SK-N-SH treated with all-trans-retinoic acid at 6 μM for 48 hours (cell line): ENCODE measurements around the gene CDHR5.

Experiments
- ATAC-seq: fragments of 200-7000 bp; cut with Tn5 transposase; 3 replicates; pipeline ENCODE4 v1.9.1; 2020; ENCODE audit warnings: mild to moderate bottlenecking, moderate library complexity
- ARNTL ChIP-seq: fragments of 450-650 bp; formaldehyde crosslinking; IDR thresholded peaks from 2 replicates; pipeline ENCODE4 v1.5.0; 2020; ENCODE audit warnings: low read depth, mild to moderate bottlenecking, moderate library complexity, borderline replicate concordance
- BACH2 ChIP-seq: fragments of 250-450 bp; sonication (Bioruptor Pico); IDR thresholded peaks from 2 replicates; pipeline ENCODE4 v1.9.0; 2021; ENCODE audit warnings: mild to moderate bottlenecking, borderline replicate concordance
- CSDC2 ChIP-seq: fragments of 250-450 bp; sonication (Bioruptor Pico); IDR thresholded peaks from 2 replicates; pipeline ENCODE4 v1.5.0; 2020; ENCODE audit warnings: mild to moderate bottlenecking, moderate library complexity
- ESRRG ChIP-seq: fragments of 250-450 bp; sonication (Bioruptor Pico); IDR thresholded peaks from 2 replicates; pipeline ENCODE4 v1.6.1; 2021; ENCODE audit warnings: mild to moderate bottlenecking
- GLIS3 ChIP-seq: fragments of 250-450 bp; sonication (Bioruptor Pico); IDR thresholded peaks from 2 replicates; pipeline ENCODE4 v1.5.0; 2020; ENCODE audit warnings: mild to moderate bottlenecking, moderate library complexity
- ISL1 ChIP-seq: fragments of 250-450 bp; sonication (Bioruptor Pico); IDR thresholded peaks from 2 replicates; pipeline ENCODE4 v2.1.2; 2022; ENCODE audit warnings: mild to moderate bottlenecking, moderate library complexity
- OSR1 ChIP-seq: fragments of 250-450 bp; sonication (Bioruptor Pico); IDR thresholded peaks from 2 replicates; pipeline ENCODE4 v1.8.0; 2022; ENCODE audit warnings: moderate library complexity, mild to moderate bottlenecking, inconsistent platforms
- PPARA ChIP-seq: fragments of 250-450 bp; sonication (Bioruptor Pico); IDR thresholded peaks from 2 replicates; pipeline ENCODE4 v1.5.0; 2020; ENCODE audit warnings: mild to moderate bottlenecking, borderline replicate concordance
- RARB ChIP-seq: fragments of 250-450 bp; sonication (Bioruptor Pico); IDR thresholded peaks from 2 replicates; pipeline ENCODE4 v1.8.0; 2021; ENCODE audit warnings: mild to moderate bottlenecking, moderate library complexity
- TCF4 ChIP-seq: fragments of 250-450 bp; sonication (Bioruptor Pico); IDR thresholded peaks from 2 replicates; pipeline ENCODE4 v1.8.0; 2021; ENCODE audit warnings: mild to moderate bottlenecking, moderate library complexity, borderline replicate concordance
- TOX ChIP-seq: fragments of 250-450 bp; sonication (Bioruptor Pico); IDR thresholded peaks from 2 replicates; pipeline ENCODE4 v1.8.0; 2021; ENCODE audit warnings: mild to moderate bottlenecking, moderate library complexity, borderline replicate concordance
- ZC3H10 ChIP-seq: fragments of 250-450 bp; sonication (Bioruptor Pico); IDR thresholded peaks from 2 replicates; pipeline ENCODE4 v1.5.1; 2021; ENCODE audit warnings: mild to moderate bottlenecking, moderate library complexity
- ZFP3 ChIP-seq: fragments of 250-450 bp; sonication (Bioruptor Pico); IDR thresholded peaks from 2 replicates; pipeline ENCODE4 v1.5.0; 2020; ENCODE audit warnings: mild to moderate bottlenecking, moderate library complexity
- ZFP30 ChIP-seq: fragments of 450-650 bp; formaldehyde crosslinking; IDR thresholded peaks from 2 replicates; pipeline ENCODE4 v1.5.0; 2022; ENCODE audit warnings: mild to moderate bottlenecking, moderate library complexity
- ZNF70 ChIP-seq: fragments of 450-650 bp; formaldehyde crosslinking; IDR thresholded peaks from 2 replicates; pipeline ENCODE4 v1.5.0; 2020; ENCODE audit warnings: mild to moderate bottlenecking, moderate library complexity
- ZNF8 ChIP-seq: fragments of 450-650 bp; formaldehyde crosslinking; IDR thresholded peaks from 2 replicates; pipeline ENCODE4 v1.5.0; 2020; ENCODE audit warnings: mild to moderate bottlenecking, moderate library complexity
- TF ChIP-seq, protein P1 (sequence below): fragments of 250-450 bp; sonication (Bioruptor Pico); IDR thresholded peaks from 2 replicates; pipeline ENCODE4 v1.5.1; 2020; ENCODE audit warnings: low read depth, mild to moderate bottlenecking, moderate library complexity
- TF ChIP-seq, protein P2 (sequence below): fragments of 250-450 bp; sonication (Bioruptor Pico); IDR thresholded peaks from 2 replicates; pipeline ENCODE4 v1.5.0; 2020; ENCODE audit warnings: mild to moderate bottlenecking, moderate library complexity
- TF ChIP-seq, protein P3 (sequence below): fragments of 250-450 bp; sonication (Bioruptor Pico); IDR thresholded peaks from 2 replicates; pipeline ENCODE4 v1.5.1; 2021; ENCODE audit warnings: mild to moderate bottlenecking, moderate library complexity
- TF ChIP-seq, protein P4 (sequence below): fragments of 250-450 bp; sonication (Bioruptor Pico); IDR thresholded peaks from 2 replicates; pipeline ENCODE4 v1.8.0; 2021; ENCODE audit warnings: low read depth, mild to moderate bottlenecking, moderate library complexity, borderline replicate concordance
- TF ChIP-seq, protein P5 (sequence below): fragments of 250-450 bp; sonication (Bioruptor Pico); IDR thresholded peaks from 2 replicates; pipeline ENCODE4 v1.8.0; 2020; ENCODE audit warnings: mild to moderate bottlenecking, moderate library complexity, borderline replicate concordance

Gene CDHR5

DNA sequence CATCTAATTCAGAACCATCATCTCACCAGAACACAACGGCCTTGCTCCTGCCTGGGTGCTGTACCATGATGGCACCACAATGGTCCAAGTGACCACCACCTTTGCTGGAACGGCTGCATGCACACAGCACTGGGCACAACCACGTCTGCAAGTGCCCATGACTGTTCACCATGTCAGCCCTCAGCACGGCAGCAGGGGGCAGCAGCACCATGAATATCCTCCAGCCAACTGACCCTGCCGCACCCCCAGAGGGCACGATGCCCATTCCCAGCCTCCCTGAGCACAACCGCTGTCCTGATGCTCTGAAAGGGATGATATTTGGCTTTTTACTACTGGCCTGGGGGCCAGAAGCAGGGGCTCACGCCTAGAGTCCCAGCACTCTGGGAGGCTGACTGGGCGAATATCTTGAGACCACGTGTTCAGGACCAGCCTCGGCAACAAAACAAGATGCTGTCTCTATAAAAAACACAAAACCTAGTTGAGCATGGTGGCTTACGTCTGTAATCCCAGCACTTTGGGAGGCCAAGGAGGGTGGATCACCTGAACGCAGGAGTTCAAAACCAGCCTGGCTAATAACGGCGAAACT, 38.0 kb upstream of the CDHR5 start:
- peak; percentile 92 for ATAC-seq
- TF ChIP-seq, protein P1, sequence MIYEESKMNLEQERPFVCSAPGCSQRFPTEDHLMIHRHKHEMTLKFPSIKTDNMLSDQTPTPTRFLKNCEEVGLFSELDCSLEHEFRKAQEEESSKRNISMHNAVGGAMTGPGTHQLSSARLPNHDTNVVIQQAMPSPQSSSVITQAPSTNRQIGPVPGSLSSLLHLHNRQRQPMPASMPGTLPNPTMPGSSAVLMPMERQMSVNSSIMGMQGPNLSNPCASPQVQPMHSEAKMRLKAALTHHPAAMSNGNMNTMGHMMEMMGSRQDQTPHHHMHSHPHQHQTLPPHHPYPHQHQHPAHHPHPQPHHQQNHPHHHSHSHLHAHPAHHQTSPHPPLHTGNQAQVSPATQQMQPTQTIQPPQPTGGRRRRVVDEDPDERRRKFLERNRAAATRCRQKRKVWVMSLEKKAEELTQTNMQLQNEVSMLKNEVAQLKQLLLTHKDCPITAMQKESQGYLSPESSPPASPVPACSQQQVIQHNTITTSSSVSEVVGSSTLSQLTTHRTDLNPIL = no peak
- TF ChIP-seq, protein P2, sequence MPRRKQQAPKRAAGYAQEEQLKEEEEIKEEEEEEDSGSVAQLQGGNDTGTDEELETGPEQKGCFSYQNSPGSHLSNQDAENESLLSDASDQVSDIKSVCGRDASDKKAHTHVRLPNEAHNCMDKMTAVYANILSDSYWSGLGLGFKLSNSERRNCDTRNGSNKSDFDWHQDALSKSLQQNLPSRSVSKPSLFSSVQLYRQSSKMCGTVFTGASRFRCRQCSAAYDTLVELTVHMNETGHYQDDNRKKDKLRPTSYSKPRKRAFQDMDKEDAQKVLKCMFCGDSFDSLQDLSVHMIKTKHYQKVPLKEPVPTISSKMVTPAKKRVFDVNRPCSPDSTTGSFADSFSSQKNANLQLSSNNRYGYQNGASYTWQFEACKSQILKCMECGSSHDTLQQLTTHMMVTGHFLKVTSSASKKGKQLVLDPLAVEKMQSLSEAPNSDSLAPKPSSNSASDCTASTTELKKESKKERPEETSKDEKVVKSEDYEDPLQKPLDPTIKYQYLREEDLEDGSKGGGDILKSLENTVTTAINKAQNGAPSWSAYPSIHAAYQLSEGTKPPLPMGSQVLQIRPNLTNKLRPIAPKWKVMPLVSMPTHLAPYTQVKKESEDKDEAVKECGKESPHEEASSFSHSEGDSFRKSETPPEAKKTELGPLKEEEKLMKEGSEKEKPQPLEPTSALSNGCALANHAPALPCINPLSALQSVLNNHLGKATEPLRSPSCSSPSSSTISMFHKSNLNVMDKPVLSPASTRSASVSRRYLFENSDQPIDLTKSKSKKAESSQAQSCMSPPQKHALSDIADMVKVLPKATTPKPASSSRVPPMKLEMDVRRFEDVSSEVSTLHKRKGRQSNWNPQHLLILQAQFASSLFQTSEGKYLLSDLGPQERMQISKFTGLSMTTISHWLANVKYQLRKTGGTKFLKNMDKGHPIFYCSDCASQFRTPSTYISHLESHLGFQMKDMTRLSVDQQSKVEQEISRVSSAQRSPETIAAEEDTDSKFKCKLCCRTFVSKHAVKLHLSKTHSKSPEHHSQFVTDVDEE (CRISPR knock-in tag) = no peak
- no peak for TF ChIP-seq TCF4 (CRISPR knock-in tag)
- TF ChIP-seq GLIS3 = no peak
- TF ChIP-seq, protein P3, sequence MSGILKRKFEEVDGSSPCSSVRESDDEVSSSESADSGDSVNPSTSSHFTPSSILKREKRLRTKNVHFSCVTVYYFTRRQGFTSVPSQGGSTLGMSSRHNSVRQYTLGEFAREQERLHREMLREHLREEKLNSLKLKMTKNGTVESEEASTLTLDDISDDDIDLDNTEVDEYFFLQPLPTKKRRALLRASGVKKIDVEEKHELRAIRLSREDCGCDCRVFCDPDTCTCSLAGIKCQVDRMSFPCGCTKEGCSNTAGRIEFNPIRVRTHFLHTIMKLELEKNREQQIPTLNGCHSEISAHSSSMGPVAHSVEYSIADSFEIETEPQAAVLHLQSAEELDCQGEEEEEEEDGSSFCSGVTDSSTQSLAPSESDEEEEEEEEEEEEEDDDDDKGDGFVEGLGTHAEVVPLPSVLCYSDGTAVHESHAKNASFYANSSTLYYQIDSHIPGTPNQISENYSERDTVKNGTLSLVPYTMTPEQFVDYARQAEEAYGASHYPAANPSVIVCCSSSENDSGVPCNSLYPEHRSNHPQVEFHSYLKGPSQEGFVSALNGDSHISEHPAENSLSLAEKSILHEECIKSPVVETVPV = no peak
- no peak for TF ChIP-seq ISL1 (CRISPR knock-in tag)
- no peak for TF ChIP-seq BACH2 (CRISPR knock-in tag)
- no peak for TF ChIP-seq PPARA
- TF ChIP-seq CSDC2 = no peak
- no peak for TF ChIP-seq ESRRG (CRISPR knock-in tag)
- TF ChIP-seq ZC3H10 (CRISPR knock-in tag) = no peak
- TF ChIP-seq ZFP3 (CRISPR knock-in tag) = no peak
- no peak for TF ChIP-seq ZNF70 (CRISPR knock-in tag)
- no peak for TF ChIP-seq ZNF8 (CRISPR knock-in tag)
- TF ChIP-seq ARNTL (CRISPR knock-in tag) = no peak
- TF ChIP-seq, protein P4, sequence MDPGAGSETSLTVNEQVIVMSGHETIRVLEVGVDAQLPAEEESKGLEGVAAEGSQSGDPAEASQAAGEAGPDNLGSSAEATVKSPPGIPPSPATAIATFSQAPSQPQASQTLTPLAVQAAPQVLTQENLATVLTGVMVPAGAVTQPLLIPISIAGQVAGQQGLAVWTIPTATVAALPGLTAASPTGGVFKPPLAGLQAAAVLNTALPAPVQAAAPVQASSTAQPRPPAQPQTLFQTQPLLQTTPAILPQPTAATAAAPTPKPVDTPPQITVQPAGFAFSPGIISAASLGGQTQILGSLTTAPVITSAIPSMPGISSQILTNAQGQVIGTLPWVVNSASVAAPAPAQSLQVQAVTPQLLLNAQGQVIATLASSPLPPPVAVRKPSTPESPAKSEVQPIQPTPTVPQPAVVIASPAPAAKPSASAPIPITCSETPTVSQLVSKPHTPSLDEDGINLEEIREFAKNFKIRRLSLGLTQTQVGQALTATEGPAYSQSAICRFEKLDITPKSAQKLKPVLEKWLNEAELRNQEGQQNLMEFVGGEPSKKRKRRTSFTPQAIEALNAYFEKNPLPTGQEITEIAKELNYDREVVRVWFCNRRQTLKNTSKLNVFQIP (CRISPR knock-in tag) = no peak
- TF ChIP-seq ZFP30 (CRISPR knock-in tag) = no peak
- TF ChIP-seq RARB (CRISPR knock-in tag) = no peak

DNA sequence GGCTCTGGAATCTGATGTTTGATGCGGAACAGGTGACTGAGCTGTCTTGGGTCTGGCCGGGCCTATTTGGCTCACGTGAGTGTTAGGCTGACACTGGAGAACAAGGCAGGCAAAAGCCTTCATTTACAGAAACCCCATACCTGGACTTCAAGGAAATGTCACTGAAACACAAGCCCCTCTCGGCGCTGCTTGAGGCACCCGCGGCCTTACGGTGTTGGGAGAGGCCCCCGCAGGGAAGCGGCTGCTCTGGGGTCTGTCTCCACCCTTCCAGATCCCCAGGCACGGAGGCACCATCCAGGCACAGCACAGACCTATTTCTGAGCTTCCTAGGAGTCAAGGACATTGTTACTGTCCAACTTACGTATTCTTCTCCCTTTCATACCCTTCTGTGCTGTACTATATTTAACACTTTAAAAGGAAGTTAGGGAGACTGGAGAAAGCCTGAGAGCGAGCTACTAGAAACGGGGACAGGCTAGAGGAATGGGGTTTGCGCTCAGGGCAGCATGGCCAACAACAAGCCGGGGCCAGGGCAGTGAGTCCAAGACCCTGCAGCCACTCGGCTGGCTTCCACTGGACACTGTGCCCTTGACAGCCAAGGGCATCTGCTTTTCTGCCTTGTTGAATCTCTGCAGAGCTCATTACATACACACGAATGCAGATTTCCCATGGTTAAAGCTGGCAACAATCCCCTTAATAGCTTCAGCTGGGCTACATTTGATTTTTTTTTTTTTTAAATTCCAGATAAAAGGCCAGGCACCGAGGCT, 36.1 kb upstream of the CDHR5 start:
- TF ChIP-seq OSR1 (CRISPR knock-in tag) (no peak), RARB (CRISPR knock-in tag) (no peak), ISL1 (CRISPR knock-in tag) (no peak), TOX (CRISPR knock-in tag) (no peak), CSDC2 (no peak), ZFP3 (CRISPR knock-in tag) (no peak)
- TF ChIP-seq, protein P5, sequence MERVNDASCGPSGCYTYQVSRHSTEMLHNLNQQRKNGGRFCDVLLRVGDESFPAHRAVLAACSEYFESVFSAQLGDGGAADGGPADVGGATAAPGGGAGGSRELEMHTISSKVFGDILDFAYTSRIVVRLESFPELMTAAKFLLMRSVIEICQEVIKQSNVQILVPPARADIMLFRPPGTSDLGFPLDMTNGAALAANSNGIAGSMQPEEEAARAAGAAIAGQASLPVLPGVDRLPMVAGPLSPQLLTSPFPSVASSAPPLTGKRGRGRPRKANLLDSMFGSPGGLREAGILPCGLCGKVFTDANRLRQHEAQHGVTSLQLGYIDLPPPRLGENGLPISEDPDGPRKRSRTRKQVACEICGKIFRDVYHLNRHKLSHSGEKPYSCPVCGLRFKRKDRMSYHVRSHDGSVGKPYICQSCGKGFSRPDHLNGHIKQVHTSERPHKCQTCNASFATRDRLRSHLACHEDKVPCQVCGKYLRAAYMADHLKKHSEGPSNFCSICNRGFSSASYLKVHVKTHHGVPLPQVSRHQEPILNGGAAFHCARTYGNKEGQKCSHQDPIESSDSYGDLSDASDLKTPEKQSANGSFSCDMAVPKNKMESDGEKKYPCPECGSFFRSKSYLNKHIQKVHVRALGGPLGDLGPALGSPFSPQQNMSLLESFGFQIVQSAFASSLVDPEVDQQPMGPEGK (CRISPR knock-in tag) = no peak
- TF ChIP-seq, protein P1 = no peak
- TF ChIP-seq, protein P2 (CRISPR knock-in tag) = no peak
- ATAC-seq = no peak
